GM23338 (cell line): ENCODE measurements around the gene IPCEF1. TPM values are rescaled to one million over a fixed set of nuclear protein-coding genes. Genes with fewer than 3 reads are reported as not detected.

Experiments
- ATAC-seq: fragments of 200-7000 bp; cut with Tn5 transposase; 3 replicates; pipeline ENCODE4 v1.9.1; 2020
- DNase-seq: peaks from one replicate; pipeline ENCODE4 v3.0.0-alpha.2; 2015; ENCODE audit warnings: low spot score
- H2AFZ ChIP-seq: fragments of 200-600 bp; sonication (generic); 2 replicates; pipeline ENCODE4 v1.8.0; 2016; ENCODE audit warnings: antibody characterized with exemption, mild to moderate bottlenecking, moderate library complexity
- H3F3A ChIP-seq: fragments of 200-600 bp; sonication (generic); replicated peaks from 2 replicates; pipeline ENCODE4 v1.8.0; 2017; ENCODE audit warnings: antibody characterized with exemption, mixed run types, low read depth
- H3K27ac ChIP-seq: fragments of 200-600 bp; sonication (generic); 2 replicates; pipeline ENCODE4 v1.6.1; 2016; ENCODE audit warnings: low read depth
- H3K27me3 ChIP-seq: fragments of 200-600 bp; sonication (generic); 2 replicates; pipeline ENCODE4 v1.8.0; 2016; ENCODE audit warnings: mild to moderate bottlenecking, mixed run types, moderate library complexity; ENCODE audit not compliant: insufficient read depth
- H3K36me3 ChIP-seq: fragments of 200-600 bp; sonication (generic); 2 replicates; pipeline ENCODE4 v1.8.0; 2016; ENCODE audit warnings: mild to moderate bottlenecking; ENCODE audit not compliant: insufficient read depth
- H3K4me1 ChIP-seq: fragments of 200-600 bp; sonication (generic); 2 replicates; pipeline ENCODE4 v1.8.0; 2016; ENCODE audit warnings: mild to moderate bottlenecking, moderate library complexity; ENCODE audit not compliant: insufficient read depth
- H3K4me2 ChIP-seq: fragments of 200-600 bp; sonication (generic); 2 replicates; pipeline ENCODE4 v1.7.1; 2017; ENCODE audit warnings: mixed run types
- H3K4me3 ChIP-seq: fragments of 200-600 bp; sonication (generic); 2 replicates; pipeline ENCODE4 v1.6.1; 2016; ENCODE audit warnings: mixed run types
- H3K79me2 ChIP-seq: fragments of 200-600 bp; sonication (generic); replicated peaks from 2 replicates; pipeline ENCODE4 v1.8.0; 2017; ENCODE audit warnings: mild to moderate bottlenecking; ENCODE audit not compliant: insufficient read depth
- H3K9me2 ChIP-seq: fragments of 200-600 bp; sonication (generic); 2 replicates; pipeline ENCODE4 v1.8.0; 2017; ENCODE audit not compliant: insufficient read depth
- H4K20me1 ChIP-seq: fragments of 200-600 bp; sonication (generic); replicated peaks from 2 replicates; pipeline ENCODE4 v1.8.0; 2017; ENCODE audit warnings: mild to moderate bottlenecking; ENCODE audit not compliant: insufficient read depth
- H3K27ac Mint-ChIP-seq: 2 replicates; pipeline ENCODE4 v1.8.0; 2020; ENCODE audit warnings: inconsistent platforms, mild to moderate bottlenecking, moderate library complexity, mixed read lengths
- H3K27me3 Mint-ChIP-seq: 3 replicates; pipeline ENCODE4 v1.8.0; 2022; ENCODE audit warnings: low read depth, mild to moderate bottlenecking, moderate library complexity, mixed read lengths, inconsistent platforms; ENCODE audit not compliant: insufficient read depth, poor library complexity
- H3K36me3 Mint-ChIP-seq: 3 replicates; pipeline ENCODE4 v1.8.0; 2021; ENCODE audit warnings: low read depth, mild to moderate bottlenecking, inconsistent platforms, moderate library complexity, mixed read lengths
- H3K4me1 Mint-ChIP-seq: 3 replicates; pipeline ENCODE4 v1.8.0; 2020; ENCODE audit warnings: mild to moderate bottlenecking, inconsistent platforms, mixed read lengths
- H3K4me3 Mint-ChIP-seq: 3 replicates; pipeline ENCODE4 v1.8.0; 2021; ENCODE audit warnings: moderate library complexity, mild to moderate bottlenecking, inconsistent platforms, mixed read lengths
- H3K9me3 Mint-ChIP-seq: 3 replicates; pipeline ENCODE4 v1.8.0; 2020; ENCODE audit warnings: moderate library complexity, mild to moderate bottlenecking, inconsistent platforms, mixed read lengths
- CREB1 ChIP-seq: fragments of 250-450 bp; sonication (Bioruptor Pico); IDR thresholded peaks from 2 replicates; pipeline ENCODE4 v1.5.0; 2020; ENCODE audit warnings: low read depth, mild to moderate bottlenecking, moderate library complexity
- EZH2 ChIP-seq: fragments of 200-600 bp; sonication (generic); IDR thresholded peaks from one replicate; pipeline ENCODE4 v1.8.0; 2017; ENCODE audit warnings: antibody characterized with exemption, mild to moderate bottlenecking, low read depth; ENCODE audit not compliant: unreplicated experiment
- EZH2phosphoT487 ChIP-seq: fragments of 200-600 bp; sonication (generic); IDR thresholded peaks from one replicate; pipeline ENCODE4 v1.8.1; 2018; ENCODE audit warnings: antibody characterized with exemption; ENCODE audit not compliant: unreplicated experiment
- JUNB ChIP-seq: IDR thresholded peaks from one replicate; pipeline ENCODE4 v1.6.1; 2016; ENCODE audit warnings: antibody characterized with exemption; ENCODE audit not compliant: unreplicated experiment
- NANOG ChIP-seq: IDR thresholded peaks from 2 replicates; pipeline ENCODE4 v1.6.1; 2016; ENCODE audit warnings: antibody characterized with exemption, borderline replicate concordance
- POLR2AphosphoS5 ChIP-seq: IDR thresholded peaks from 2 replicates; pipeline ENCODE4 v1.6.1; 2016; ENCODE audit warnings: antibody characterized with exemption, low read depth
- STAT1 ChIP-seq: IDR thresholded peaks from one replicate; pipeline ENCODE4 v1.6.1; 2016; ENCODE audit warnings: antibody characterized with exemption; ENCODE audit not compliant: unreplicated experiment
- ZNF114 ChIP-seq: fragments of 250-450 bp; sonication (Bioruptor Pico); IDR thresholded peaks from 2 replicates; pipeline ENCODE4 v1.5.0; 2020; ENCODE audit warnings: mild to moderate bottlenecking, moderate library complexity
- ZNF331 ChIP-seq: fragments of 250-450 bp; sonication (Bioruptor Pico); IDR thresholded peaks from 2 replicates; pipeline ENCODE4 v1.5.0; 2020; ENCODE audit warnings: low read depth, mild to moderate bottlenecking, moderate library complexity
- polyA plus RNA-seq: library from polyadenylated mRNA; unstranded; fragments of >200 nt; fragmentation: Nextera tagmentation; extraction: Ambion mirVana; gene quantifications from 2 replicates; pipeline ENCODE4 v1.2.1, GENCODE V29; 2016
- total RNA-seq: library from RNA; depleted of rRNA; stranded (reverse); fragments of >200 nt; shearing (Covaris generic); gene quantifications from 2 replicates; pipeline ENCODE4 v1.2.3, GENCODE V29; 2014
- TF ChIP-seq, protein P1 (sequence below): IDR thresholded peaks from one replicate; pipeline ENCODE4 v1.6.1; 2018; ENCODE audit warnings: antibody characterized with exemption; ENCODE audit not compliant: unreplicated experiment
- TF ChIP-seq, protein P2 (sequence below): fragments of 250-450 bp; sonication (Bioruptor Pico); IDR thresholded peaks from 2 replicates; pipeline ENCODE4 v1.5.0; 2020; ENCODE audit warnings: mild to moderate bottlenecking, moderate library complexity
- TF ChIP-seq, protein P3 (sequence below), 2 experiments: fragments of 200-600 bp in 1 of 2; sonication (generic) in 1 of 2; conservative IDR thresholded peaks; 2 replicates each; pipeline versions ENCODE4 v1.5.1 to v1.6.1; 2016 to 2017; ENCODE audit warnings: antibody characterized with exemption in 2 of 2, low read depth in 2 of 2, mild to moderate bottlenecking in 2 of 2, moderate library complexity in 1 of 2
- TF ChIP-seq, protein P4 (sequence below): IDR thresholded peaks from 2 replicates; pipeline ENCODE4 v1.6.1; 2016; ENCODE audit warnings: antibody characterized with exemption

IPCEF1 gene
- total and polyA plus RNA-seq, 2 experiments from 2014 or later, result 0.15 to 1.8 TPM

DNA sequence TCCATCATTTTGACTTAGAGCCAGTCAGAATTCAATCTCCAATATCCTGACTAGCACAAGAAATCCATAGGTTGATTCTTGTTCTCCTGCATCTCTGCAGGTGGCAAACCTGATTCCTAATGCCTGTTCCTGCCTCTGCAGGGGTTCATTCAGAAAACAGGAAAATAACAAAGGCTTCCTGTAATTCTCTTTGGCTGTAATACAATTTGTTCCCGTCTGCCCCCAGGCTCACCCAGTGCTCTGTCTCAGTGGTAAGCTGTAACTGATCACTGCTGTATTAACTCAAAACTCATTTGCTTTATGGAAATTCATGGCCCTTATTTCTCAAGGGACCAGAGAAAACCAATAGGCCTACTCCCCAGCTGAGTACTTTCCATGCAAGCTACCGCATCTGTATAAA, 228.9 kb downstream of the IPCEF1 start:
- ATAC-seq (peak; percentile 88), DNase-seq (peak; percentile 50)
- no peaks in the 10 kb centered on the region for H3K27me3 ChIP-seq
- Mint-ChIP-seq H3K4me1 (peaks cover 17% of the 10 kb centered on the region), H3K36me3 (peaks cover 11% of the 10 kb centered on the region; the same call in 2 of the 3 replicates), H3K27me3 (peaks cover 3% of the 10 kb centered on the region), H3K4me3 (no peak overlapping the region), H3K27ac (no peak overlapping the region), H3K9me3 (peaks cover 21% of the 10 kb centered on the region)
- no peaks in the 10 kb centered on the region for H3K79me2 ChIP-seq
- no peak overlapping the region for H3K4me3 ChIP-seq
- H2AFZ ChIP-seq, result no peak overlapping the region
- H3F3A ChIP-seq, result no peaks in the 10 kb centered on the region
- peaks cover 10% of the 10 kb centered on the region; the same call in 1 of the 2 replicates for H3K4me1 ChIP-seq
- H3K4me2 ChIP-seq, result peak overlapping the region; percentile 25
- no peaks in the 10 kb centered on the region for H4K20me1 ChIP-seq
- no peaks in the 10 kb centered on the region for H3K9me2 ChIP-seq
- TF ChIP-seq CREB1 (CRISPR knock-in tag) (no peak), STAT1 (no peak), EZH2 (no peak), ZNF114 (CRISPR knock-in tag) (no peak), JUNB (no peak), POLR2AphosphoS5 (no peak), ZNF331 (CRISPR knock-in tag) (no peak), EZH2phosphoT487 (no peak), NANOG (no peak)
- TF ChIP-seq, protein P1, sequence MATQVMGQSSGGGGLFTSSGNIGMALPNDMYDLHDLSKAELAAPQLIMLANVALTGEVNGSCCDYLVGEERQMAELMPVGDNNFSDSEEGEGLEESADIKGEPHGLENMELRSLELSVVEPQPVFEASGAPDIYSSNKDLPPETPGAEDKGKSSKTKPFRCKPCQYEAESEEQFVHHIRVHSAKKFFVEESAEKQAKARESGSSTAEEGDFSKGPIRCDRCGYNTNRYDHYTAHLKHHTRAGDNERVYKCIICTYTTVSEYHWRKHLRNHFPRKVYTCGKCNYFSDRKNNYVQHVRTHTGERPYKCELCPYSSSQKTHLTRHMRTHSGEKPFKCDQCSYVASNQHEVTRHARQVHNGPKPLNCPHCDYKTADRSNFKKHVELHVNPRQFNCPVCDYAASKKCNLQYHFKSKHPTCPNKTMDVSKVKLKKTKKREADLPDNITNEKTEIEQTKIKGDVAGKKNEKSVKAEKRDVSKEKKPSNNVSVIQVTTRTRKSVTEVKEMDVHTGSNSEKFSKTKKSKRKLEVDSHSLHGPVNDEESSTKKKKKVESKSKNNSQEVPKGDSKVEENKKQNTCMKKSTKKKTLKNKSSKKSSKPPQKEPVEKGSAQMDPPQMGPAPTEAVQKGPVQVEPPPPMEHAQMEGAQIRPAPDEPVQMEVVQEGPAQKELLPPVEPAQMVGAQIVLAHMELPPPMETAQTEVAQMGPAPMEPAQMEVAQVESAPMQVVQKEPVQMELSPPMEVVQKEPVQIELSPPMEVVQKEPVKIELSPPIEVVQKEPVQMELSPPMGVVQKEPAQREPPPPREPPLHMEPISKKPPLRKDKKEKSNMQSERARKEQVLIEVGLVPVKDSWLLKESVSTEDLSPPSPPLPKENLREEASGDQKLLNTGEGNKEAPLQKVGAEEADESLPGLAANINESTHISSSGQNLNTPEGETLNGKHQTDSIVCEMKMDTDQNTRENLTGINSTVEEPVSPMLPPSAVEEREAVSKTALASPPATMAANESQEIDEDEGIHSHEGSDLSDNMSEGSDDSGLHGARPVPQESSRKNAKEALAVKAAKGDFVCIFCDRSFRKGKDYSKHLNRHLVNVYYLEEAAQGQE, result no peak
- TF ChIP-seq, protein P2, sequence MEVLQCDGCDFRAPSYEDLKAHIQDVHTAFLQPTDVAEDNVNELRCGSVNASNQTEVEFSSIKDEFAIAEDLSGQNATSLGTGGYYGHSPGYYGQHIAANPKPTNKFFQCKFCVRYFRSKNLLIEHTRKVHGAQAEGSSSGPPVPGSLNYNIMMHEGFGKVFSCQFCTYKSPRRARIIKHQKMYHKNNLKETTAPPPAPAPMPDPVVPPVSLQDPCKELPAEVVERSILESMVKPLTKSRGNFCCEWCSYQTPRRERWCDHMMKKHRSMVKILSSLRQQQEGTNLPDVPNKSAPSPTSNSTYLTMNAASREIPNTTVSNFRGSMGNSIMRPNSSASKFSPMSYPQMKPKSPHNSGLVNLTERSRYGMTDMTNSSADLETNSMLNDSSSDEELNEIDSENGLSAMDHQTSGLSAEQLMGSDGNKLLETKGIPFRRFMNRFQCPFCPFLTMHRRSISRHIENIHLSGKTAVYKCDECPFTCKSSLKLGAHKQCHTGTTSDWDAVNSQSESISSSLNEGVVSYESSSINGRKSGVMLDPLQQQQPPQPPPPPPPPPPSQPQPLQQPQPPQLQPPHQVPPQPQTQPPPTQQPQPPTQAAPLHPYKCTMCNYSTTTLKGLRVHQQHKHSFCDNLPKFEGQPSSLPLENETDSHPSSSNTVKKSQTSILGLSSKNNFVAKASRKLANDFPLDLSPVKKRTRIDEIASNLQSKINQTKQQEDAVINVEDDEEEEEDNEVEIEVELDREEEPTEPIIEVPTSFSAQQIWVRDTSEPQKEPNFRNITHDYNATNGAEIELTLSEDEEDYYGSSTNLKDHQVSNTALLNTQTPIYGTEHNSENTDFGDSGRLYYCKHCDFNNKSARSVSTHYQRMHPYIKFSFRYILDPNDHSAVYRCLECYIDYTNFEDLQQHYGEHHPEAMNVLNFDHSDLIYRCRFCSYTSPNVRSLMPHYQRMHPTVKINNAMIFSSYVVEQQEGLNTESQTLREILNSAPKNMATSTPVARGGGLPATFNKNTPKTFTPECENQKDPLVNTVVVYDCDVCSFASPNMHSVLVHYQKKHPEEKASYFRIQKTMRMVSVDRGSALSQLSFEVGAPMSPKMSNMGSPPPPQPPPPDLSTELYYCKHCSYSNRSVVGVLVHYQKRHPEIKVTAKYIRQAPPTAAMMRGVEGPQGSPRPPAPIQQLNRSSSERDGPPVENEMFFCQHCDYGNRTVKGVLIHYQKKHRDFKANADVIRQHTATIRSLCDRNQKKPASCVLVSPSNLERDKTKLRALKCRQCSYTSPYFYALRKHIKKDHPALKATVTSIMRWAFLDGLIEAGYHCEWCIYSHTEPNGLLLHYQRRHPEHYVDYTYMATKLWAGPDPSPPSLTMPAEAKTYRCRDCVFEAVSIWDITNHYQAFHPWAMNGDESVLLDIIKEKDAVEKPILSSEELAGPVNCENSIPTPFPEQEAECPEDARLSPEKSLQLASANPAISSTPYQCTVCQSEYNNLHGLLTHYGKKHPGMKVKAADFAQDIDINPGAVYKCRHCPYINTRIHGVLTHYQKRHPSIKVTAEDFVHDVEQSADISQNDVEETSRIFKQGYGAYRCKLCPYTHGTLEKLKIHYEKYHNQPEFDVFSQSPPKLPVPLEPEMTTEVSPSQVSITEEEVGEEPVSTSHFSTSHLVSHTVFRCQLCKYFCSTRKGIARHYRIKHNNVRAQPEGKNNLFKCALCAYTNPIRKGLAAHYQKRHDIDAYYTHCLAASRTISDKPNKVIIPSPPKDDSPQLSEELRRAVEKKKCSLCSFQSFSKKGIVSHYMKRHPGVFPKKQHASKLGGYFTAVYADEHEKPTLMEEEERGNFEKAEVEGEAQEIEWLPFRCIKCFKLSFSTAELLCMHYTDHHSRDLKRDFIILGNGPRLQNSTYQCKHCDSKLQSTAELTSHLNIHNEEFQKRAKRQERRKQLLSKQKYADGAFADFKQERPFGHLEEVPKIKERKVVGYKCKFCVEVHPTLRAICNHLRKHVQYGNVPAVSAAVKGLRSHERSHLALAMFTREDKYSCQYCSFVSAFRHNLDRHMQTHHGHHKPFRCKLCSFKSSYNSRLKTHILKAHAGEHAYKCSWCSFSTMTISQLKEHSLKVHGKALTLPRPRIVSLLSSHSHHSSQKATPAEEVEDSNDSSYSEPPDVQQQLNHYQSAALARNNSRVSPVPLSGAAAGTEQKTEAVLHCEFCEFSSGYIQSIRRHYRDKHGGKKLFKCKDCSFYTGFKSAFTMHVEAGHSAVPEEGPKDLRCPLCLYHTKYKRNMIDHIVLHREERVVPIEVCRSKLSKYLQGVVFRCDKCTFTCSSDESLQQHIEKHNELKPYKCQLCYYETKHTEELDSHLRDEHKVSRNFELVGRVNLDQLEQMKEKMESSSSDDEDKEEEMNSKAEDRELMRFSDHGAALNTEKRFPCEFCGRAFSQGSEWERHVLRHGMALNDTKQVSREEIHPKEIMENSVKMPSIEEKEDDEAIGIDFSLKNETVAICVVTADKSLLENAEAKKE, result no peak
- TF ChIP-seq, protein P3, sequence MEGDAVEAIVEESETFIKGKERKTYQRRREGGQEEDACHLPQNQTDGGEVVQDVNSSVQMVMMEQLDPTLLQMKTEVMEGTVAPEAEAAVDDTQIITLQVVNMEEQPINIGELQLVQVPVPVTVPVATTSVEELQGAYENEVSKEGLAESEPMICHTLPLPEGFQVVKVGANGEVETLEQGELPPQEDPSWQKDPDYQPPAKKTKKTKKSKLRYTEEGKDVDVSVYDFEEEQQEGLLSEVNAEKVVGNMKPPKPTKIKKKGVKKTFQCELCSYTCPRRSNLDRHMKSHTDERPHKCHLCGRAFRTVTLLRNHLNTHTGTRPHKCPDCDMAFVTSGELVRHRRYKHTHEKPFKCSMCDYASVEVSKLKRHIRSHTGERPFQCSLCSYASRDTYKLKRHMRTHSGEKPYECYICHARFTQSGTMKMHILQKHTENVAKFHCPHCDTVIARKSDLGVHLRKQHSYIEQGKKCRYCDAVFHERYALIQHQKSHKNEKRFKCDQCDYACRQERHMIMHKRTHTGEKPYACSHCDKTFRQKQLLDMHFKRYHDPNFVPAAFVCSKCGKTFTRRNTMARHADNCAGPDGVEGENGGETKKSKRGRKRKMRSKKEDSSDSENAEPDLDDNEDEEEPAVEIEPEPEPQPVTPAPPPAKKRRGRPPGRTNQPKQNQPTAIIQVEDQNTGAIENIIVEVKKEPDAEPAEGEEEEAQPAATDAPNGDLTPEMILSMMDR (conservative IDR thresholded peaks at IDR 0.05; ENCODE audit: low read depth in 2 of 2), result no peak
- TF ChIP-seq, protein P4, sequence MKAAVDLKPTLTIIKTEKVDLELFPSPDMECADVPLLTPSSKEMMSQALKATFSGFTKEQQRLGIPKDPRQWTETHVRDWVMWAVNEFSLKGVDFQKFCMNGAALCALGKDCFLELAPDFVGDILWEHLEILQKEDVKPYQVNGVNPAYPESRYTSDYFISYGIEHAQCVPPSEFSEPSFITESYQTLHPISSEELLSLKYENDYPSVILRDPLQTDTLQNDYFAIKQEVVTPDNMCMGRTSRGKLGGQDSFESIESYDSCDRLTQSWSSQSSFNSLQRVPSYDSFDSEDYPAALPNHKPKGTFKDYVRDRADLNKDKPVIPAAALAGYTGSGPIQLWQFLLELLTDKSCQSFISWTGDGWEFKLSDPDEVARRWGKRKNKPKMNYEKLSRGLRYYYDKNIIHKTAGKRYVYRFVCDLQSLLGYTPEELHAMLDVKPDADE, result no peak
- no peak overlapping the region for H3K27ac ChIP-seq
- 0 out of 2 replicates have a peak, but pooled peaks cover under 1% of the 10 kb centered on the region for H3K36me3 ChIP-seq
